Cardiac fibroblast (primary cell): ENCODE measurements around the gene ZNF708.
"Not testable (repeated sequence)": the region's sequence is repeated elsewhere in the genome, so short reads cannot be mapped to it uniquely, and the experiment has no call there.

Experiments used
- DNase-seq, 2 donors: peaks; one replicate each; pipeline versions ENCODE4 v3.0.0 to v3.0.0-alpha.2; 2010; ENCODE audit warnings: low read depth in 2 of 2
- H3K4me3 ChIP-seq, 2 donors: replicated peaks in 1 of 2; 1 replicate in 1 of 2; 2 replicates in 1 of 2; pipeline ENCODE4 v1.5.1; 2011; ENCODE audit warnings: low read depth in 2 of 2, low read length in 2 of 2, mild to moderate bottlenecking in 2 of 2, moderate library complexity in 1 of 2
- CTCF ChIP-seq: IDR thresholded peaks from one replicate; pipeline ENCODE4 v1.5.1; 2011; ENCODE audit warnings: low read depth, mild to moderate bottlenecking, low read length, inconsistent platforms

The ZNF708 gene

GRCh38 chr19:21328885-21329605 lies at the start of gene ZNF708:
TSS of gene ZNF708 (minus strand) at chr19:21329410. CDS start at chr19:21329212, 198 bp downstream.
- TF ChIP-seq CTCF: no peak

GRCh38 chr19:21362291-21362690 lies 33.1 kb upstream of the ZNF708 start:
- no peak for DNase-seq
- H3K4me3 ChIP-seq: no peak overlapping the region
- TF ChIP-seq CTCF: no peak

More at GRCh38 chr19:21328885-21329605, at the start of gene ZNF708:
- H3K4me3 ChIP-seq: peak within 1 kb of the TSS; percentile 77 to 88
- peak; percentile 88 to 92 for DNase-seq

- no peak for TF ChIP-seq CTCF
- peak; percentile 96 to 98 for DNase-seq
- H3K4me3 ChIP-seq: peak within 1 kb of the TSS; percentile 66 to 79
Measured at GRCh38 chr19:21358768-21359451, 29.7 kb upstream of the ZNF708 start, which contains the start of gene ZNF738. TSS of gene ZNF738 (plus strand) at chr19:21359000. CDS start at chr19:21359141, 141 bp downstream.

DNA sequence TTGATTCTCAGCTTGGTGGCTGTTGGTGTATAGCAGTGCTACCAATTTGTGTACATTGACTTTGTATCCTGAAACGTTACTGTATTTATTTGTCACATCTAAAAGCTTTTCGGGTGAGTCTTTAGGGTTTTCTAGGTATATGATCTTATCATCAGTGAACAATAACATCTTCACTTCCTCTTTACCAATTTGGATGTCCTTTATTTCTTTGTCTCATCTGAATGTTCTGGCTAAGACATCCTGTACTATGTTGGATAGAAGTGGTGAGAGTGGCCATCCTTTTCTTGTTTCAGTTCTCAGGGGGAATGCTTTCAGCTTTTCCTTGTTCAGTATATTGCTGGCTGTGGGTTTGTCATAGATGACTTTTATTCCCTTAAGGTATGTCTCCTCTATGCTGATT lies 23.6 kb upstream of the ZNF708 start:
- no peak overlapping the region for H3K4me3 ChIP-seq
- no peak for TF ChIP-seq CTCF
- no peak for DNase-seq

GRCh38 chr19:21344841-21345240 lies 15.6 kb upstream of the ZNF708 start:
- not testable (repeated sequence) for H3K4me3 ChIP-seq, DNase-seq

DNA sequence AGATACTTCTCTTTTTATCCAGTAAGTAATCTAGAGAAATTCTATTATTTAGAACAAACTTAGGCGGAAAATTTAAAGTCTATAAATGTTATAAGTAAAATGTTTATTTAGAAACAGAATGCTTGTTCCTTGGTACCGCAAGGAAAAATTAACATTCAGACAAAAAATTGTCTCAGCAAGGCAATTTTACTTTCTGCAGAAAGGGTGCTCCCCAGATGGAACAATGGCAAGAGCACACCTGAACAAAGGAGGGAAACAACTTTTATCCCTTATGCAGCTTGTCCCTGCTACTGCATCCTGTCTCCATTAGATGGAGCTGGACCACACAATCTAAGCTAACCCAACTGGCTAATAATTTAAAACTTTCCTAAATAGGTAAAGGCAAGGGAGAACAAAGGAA lies 6.5 kb upstream of the ZNF708 start:
- DNase-seq: no peak
- no peak for TF ChIP-seq CTCF
- no peak overlapping the region for H3K4me3 ChIP-seq

DNA sequence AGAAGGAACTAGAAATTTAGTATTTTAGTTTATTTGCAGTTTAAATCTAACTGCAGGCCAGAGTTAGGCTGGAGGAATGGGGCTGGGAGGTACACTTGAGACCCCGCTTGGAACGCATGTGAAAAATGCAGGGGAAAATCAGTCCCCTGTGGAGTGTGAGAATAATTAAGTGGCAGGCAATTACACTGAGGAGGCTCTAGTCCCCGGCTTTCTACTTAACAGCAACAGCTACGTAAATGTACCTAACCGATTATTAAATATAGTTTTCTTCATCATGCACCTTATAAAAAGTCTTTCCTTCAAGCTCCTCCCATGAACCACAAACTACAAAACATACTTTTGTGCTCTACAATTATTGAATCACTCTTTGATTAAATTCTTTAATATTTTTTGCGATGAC lies 804 bp downstream of the ZNF708 start:
- no peak for TF ChIP-seq CTCF
- DNase-seq: no peak
- peak overlapping the region; percentile 77 to 88 for H3K4me3 ChIP-seq
